NCI-H1436 (cell line): ENCODE data around the gene MEMO1.
"Not testable (repeated sequence)": the region's sequence is repeated elsewhere in the genome, so short reads cannot be mapped to it uniquely, and the experiment has no call there.

Experiments
- DNase-seq: peaks from one replicate; lab custom pipeline; 2025; lab: John Stamatoyannopoulos, UW

MEMO1 gene

DNA sequence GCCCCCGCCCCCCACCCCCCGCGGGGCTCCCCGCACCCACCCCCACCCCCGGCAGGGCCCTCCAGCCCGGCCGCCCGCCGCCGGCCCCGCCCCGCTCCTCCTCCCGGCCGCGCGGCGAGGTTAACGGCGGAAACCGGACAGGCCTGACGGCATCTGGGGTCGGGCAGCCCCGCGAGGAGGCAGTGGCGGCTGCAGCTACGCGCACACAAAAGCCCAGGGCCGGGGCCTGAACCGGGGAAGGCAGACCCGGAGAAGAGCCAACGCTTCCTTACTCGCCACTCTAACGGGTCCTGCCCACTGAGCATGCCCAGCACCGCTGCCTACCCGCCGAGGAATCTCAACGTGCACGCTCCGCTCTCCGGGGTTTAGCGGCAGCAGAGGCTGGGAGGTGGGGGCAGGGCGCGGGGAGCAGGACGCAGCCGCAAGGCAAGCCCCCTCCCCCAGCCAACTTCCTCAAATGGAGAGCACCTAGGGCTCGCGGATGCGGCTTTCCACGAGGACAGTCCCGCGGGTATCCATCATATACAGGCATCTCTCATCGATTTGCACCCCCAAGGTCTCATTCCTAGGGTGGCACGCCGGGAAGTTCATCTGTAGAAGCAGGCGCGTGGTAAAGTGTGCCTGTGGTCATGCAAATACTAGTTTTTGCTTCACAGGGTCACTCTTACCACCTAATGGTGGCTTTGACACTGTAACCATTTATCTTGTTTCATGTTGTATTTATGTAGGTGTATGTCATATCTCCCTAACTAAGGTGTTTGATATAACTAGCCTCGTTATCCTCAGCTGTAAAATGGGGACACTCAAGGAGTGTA is at the start of gene MEMO1:
Gene MEMO1 (minus strand): TSS at position 339 of the 815 bp plus-strand sequence. CDS start 761 bp downstream, outside the sequence.
- DNase-seq = peak; percentile 92

DNA sequence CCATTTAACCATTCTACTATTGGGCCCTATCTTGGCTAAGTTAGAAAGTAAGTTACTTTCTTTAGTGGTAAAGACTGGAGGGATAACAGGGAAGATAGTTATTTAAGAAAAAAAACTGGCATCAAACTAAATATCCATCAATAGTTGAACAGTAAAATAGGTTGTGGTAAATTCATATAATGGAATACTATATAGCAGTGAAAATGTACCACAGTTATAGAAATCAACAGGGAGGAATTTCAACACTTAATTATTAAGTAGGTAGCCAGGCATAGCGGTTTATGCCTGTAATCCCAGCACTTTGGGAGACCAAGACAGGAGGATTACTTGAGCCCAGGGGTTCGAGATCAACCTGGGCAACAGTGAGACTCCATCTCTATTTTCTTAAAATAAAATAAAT is 49.5 kb upstream of the MEMO1 start:
- no peak for DNase-seq

DNA sequence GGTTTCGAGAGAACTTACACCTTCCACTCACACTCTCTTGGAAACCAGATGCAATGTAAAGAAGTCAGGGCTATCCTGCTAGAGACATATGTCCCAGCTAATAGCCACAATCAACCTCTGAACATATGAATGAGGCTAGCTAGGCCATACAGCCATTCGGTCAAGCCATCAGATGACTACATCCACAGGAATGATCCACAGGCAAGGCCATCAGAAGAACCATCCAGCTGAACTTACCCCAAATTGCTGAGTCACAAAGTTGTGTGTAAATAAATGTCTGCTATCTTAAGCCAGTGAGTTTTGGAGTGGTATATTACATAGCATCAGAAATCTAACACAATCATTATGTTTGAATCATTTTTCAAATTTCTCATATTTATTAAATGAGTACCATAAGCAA is 47.3 kb upstream of the MEMO1 start:
- DNase-seq = no peak

DNA sequence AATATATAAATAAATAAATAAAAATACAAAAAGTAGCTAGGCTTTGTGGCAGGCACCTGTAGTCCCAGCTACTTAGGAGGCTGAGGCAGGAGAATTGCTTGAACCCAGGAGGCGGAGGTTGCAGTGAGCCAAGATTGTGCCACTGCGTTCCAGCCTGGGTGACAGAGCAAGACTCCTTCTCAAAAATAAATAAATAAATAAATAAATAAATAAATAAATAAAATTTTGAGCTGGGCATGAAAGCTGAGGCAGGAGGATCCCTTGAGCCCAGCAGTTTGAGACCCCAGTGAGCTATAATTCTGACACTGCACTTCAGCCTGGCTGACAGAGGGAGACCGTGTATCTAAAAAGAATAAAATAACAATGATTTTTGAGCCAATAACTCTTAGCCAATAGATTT is 43.8 kb upstream of the MEMO1 start:
- not testable (repeated sequence) for DNase-seq

DNA sequence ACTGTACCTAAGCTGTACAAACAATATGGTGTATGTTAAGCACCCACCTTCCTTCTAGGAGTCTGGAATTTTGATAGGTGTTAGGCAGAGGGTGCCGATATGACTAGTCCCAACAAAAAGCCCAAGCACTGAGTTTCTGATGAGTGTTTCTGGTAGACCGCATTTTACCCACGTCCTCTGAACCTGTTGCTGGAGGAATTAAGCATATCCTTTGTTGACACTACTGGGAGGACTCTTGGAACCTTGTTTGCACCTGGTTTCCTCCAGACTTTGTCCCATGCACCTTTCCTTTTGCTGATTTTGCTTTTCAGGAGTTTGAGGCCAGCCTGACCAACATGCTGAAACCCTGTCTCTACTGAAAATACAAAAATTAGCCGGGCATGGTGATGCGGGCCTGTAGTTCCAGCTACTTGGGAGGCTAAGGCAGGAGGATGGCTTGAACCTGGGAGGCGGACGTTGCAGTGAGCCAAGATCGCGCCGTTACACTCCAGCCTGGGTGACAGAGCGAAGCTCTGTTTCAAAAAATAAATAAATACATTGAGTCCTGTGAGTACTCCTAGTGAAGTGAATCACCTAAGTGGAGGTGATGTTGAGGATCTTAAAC is 41.1 kb upstream of the MEMO1 start:
- DNase-seq = no peak

DNA sequence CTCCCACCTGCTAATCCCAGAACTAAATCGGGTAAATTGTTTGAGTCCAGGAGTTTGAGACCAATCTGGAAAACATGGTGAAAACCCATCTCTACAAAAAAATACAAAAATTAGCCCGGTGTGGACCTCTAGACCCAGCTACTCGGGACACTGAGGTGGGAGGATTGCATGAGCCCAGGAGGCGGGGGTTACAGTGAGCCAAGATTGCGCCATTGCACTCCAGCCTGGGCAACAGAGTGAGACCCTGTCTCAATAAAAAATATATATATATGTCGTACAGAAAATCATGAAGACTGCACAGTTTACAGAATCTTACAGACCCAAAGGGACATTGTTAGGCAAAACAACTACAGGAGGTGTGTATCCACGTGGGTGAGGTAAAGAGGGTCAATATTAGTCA is 32.8 kb upstream of the MEMO1 start:
- no peak for DNase-seq

DNA sequence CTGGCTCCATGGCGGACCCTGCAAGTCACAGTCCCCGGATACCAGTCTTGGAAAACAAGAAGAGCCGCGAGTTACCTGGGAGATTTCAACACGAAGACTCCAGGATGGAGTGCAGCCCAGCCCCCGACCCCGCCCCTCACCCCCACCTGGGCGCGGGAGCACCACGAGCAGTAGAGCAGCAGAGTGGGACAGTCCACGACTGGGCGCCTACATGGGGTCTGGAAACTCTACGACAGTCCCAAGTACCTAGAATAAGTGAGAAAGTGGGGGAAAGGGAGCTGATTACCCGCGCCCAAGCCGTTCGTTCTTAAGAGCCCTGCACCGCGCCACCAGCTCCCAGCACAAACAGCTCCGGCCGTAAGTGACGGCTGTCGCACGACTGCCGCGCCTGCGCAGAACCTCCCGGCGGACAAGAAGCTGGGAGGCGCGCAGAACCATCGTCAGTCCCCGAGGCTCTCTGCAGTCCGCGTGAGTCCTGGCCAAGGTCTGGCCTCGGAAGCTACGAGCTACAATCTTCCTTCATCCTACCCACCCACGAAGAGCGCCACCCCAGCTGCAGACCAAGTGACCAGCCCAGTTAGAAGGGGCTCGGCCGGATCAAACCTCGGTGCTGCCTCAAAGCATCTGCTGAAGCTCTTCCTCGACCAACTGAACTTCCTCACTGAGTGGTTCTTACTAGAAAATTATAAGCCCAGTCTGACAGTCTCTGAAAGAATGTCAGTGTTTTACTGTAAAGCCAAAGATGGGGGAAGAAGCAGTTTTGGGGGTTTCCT is 28.8 kb upstream of the MEMO1 start, which contains the start of gene DPY30:
Gene DPY30 (minus strand): TSS at position 359 of the 773 bp plus-strand sequence. CDS start 349 bp downstream, at position 10.
- peak; percentile 87 for DNase-seq

DNA sequence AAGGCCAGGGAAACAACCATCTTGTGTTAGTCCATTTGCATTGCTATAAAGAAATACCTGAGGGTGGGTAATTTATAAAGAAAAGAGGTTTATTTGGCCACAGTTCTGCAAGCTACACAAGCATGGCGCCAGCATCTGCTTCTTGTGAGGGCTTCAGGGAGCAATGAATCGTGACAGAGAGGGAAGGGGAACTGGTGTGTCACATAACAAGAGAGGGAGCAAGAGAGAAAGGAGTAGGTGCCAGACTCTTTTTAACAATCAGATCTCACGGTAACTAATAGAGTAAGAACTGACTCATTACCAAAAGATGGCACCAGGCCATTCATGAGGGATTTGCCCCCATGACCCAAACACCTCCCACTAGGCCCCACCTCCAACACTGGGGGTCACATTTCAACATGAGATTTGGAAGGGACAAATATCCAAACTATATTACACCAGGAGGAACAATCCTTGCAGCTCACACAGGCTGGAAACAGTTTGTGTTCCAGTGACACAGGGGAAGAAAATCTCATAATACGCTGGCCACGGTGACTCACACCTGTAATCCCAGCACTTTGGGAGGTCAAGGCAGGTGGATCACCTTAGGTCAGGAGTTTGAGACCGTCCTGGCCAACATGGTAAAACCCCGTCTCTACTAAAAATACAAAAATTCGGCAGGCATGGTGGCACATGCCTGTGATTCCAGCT is 23.5 kb upstream of the MEMO1 start:
- not testable (repeated sequence) for DNase-seq

DNA sequence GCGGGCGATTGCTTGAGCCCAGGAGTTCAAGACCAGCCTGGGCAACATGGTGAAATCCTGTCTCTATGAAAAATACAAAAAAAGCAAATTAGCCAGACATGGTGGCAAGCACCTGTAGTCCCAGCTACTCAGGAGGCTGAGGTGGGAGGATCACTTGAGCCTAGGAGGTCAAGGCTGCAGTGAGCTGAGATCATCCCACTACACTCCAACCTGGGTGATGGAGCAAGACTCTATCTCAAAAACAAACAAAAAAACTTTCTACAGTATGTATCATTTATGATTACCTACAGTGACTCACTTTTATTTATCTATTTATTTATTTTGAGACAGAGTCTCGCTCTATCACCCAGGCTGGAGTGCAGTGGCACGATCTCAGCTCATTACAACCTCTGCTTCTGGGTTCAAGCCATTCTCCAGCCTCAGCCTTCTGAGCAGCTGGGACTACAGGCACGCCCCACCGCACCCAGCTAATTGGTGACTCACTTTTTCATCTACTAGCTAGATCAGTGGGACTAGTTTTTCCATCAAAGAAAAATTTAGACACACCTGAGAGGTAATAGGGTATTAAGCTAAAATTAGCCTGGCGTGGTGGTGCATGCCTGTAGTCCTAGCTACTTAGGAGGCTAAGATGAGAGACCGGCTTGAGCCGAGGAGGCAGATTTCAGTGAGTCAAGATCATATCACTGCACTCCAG is 8.1 kb upstream of the MEMO1 start:
- not testable (repeated sequence) for DNase-seq

DNA sequence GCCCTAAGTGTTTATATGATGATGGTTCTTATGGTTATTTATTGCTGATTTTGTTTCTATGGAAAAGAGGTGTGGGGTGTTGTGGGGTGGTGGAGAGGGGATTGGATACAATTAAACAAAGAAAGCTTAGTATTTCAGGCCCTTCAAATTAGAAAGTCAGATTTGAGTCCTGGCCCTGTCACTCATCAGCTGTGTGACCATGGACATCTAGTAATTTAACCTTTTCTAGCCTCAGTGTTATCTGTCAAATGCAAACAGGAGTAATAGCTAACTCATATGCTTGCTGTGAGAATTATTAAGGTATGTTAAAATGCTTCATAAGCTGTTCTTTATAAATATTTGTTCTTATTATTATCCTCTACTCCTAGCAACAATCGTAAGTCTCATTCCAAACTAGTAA is 2.1 kb upstream of the MEMO1 start:
- DNase-seq = no peak

DNA sequence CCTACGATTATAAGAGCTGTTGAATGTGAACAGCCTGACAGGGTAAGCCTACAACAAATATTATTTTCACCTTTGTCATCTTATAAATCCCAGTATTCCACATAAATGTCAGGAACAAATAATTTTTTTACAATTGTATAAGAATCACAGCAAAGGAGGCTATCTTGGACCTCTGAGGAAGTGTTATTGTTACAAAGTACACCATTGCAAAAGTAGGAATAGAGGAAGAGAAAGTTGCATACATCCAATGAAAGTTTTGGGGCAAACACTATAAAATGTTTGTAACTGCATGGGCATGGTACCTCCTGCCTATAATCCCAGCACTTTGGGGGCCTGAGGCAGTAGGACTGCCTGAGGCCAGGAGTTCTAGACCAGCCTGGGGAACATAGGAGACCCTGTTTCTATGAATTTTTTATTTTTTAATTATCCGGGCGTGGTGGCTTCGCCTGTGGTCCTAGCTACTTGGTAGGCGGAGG is 715 bp upstream of the MEMO1 start:
- DNase-seq = no peak

DNA sequence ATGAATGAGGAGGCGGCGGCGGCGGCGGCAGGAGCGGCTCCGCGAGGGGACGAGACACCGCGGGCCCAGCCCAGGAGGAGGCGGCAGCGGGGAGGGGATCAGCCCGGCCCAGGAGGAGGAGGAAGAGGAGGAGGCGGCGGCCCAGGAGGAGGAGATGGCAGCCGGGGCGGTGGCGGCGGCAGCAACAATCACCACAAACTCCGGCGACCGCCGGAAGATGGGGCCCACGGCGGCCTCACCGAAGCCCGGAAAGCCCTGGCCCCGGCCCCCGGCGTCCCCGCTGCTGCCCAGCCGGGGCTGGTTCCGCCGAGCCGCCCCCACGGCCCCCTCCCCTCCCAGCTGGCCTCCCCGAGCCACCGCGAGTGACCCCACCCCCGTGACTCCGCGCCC is 533 bp downstream of the MEMO1 start:
- not testable (repeated sequence) for DNase-seq

DNA sequence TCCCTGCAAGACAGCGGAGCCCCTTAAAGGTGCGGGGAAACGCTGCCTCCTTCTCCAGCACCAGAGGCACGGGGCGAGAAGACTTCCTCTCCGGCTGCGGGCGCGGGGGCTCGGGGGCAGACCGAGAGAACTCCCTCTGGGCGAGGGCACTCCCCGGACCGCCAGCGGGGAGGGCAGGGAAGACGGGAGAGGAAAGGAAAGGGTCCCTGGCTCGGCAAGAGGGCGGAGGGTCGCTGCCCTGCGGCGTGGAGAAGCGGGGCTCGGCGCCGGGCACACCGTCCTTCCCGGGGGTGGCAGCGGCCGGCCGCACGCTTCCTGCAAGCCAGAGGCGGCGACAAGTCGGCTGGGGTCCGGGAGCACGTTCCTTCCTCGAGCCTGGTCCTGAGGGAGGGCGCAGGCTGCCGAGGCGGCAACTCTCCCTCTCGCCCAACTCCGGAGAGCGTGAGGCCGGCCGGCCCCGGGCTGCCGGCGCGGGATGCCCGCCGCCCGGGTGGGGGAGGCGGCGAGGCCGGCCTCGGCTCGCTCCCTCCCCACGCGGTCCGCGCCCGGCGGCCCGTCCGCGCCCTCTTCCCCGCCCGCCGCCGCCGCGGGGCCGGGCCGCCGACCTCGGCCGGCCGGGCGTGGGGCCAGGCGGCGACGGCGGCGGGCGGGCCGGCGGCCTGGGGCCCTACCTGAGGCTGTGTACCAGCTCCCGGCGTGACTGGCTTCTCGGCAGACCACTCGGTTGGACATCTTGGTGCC is 1.1 kb downstream of the MEMO1 start:
- DNase-seq = no peak

DNA sequence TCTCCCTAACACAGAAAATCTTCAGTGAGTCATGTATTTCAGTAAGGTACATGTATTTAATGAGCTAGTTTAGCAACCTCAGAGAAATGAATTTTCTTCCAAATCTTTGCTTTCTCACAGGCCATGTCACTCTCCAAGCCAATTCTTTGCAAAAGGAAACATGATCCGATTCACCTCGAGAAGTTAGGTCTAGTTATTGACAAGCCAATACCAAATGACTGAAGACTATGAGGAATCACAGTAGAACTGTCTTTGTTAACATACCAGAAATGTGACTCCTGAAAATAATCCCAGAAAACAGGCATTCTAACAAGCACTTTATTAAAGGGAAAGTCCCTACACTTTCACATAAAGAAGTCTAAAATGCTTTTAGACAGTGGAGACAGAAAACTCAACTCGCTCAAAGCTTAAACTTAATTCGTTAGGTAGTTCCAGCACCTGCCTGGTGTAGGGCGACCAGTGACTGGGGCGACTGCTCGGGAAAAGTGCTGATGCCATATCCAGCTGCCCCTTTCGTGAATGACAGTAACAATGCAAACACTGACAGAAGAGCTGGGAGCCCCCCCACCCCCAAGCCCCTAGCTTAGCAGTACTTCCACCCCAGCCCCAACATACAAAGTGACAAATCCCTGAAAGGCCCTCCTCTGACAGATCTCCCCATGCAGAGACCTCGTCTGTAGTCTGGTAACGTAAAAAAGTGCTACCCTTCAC is 1.8 kb downstream of the MEMO1 start:
- no peak for DNase-seq

DNA sequence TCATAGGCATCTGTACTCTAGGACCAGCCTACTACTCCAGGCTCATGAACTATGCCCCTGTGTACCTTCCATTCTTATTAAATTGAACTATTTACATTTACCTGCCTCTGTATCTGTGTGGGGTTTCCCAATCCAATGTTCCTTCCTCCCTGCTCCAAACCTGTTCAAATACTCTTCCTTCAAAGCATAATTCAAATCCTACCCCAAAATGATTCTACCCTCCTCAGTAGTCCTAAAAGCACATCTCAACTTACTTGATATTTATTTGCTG is 3.8 kb downstream of the MEMO1 start:
- DNase-seq = no peak

DNA sequence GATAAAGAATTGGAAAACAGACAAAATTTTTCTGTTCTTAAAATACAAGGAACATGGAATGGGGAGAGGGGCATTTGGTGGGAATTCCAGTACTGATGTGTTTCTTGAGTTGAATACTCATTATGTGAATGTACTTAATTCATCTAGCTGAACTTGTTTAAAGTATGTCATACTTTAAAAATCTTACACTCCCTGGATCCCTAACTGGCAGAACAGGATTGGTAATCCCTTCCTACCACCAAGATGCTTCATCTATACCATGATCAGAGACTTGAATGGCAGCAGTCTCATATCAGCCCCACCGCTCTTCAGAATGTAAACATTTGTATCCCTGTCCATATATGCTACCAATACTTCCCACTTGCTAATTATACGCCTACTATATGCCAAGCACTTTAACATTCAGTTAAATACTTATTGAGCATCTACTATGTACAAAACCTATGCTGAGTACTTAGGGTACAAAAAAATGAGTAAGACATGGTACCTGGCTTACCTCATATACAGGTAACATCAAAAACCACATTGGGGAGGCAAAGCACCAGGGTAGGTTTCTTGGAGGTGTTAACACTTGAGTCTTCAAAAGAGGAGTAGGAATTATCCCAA is 5.3 kb downstream of the MEMO1 start:
- DNase-seq = no peak

DNA sequence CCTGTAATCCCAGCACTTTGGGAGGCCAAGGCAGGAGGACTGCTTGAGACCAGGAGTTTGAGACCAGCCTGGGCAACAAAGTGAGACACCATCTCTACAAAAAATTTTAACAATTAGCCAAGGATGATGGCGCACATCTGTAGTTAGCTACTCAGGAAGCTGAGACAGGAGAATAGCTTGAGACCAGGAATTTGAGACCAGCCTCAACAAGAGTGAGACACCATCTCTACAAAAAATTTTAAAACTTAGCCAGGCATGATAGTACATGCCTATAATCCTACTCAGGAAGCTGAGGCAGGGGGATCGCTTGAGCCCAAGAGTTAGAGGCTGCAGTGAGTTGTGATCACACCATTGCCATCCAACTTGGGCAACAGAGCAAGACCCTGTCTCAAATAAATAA is 7.0 kb downstream of the MEMO1 start:
- no peak for DNase-seq

DNA sequence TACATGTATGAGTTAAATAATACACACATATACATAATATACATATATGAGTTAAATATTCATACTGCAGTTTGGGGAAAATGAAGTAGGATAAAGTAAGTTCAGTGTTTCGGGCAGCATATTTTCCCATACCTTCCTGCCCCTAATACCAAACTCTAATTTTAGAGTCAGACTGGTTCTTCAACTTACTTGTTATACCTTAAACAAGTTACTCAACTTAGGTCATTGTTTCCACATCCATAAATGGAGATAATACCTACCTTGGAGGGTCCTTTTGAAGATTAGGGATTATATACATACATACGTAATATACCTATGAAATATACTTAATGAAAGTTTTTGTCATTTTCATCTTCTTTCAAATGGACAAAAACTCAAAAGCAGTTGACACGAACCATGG is 8.4 kb downstream of the MEMO1 start:
- no peak for DNase-seq

DNA sequence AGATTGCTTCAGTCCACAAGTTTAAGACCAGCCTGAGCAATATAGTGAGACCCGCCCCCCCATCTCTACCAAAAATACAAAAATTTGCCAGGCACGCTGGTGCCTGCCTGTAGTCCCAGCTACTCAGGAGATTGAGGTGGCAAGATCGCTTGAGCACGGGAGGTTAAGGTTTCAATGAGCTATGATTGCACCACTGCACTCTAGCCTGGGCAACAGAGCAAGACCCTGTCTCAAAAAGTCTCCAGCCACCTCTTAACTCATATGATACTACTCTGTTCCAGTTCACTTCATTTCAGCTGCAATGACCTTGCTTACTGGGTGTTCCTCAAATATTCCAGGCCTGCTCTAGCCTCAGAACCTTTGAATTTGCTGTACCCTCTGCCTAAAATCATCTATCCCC is 11.4 kb downstream of the MEMO1 start:
- no peak for DNase-seq
